K562 (cell line): ENCODE data around the gene HIPK2. TPM values are rescaled to one million over a fixed set of nuclear protein-coding genes. Genes with fewer than 3 reads are reported as not detected.

Experiments
- CHD4 ChIP-seq: fragments of 200-600 bp; sonication (generic); IDR thresholded peaks from 3 replicates; pipeline ENCODE4 v1.6.1; 2012; ENCODE audit warnings: low read depth, mild to moderate bottlenecking, mixed read lengths, low read length, inconsistent platforms; ENCODE audit not compliant: insufficient read depth, insufficient replicate concordance, poor library complexity, severe bottlenecking
- FOXA1 ChIP-seq: fragments of 450-650 bp; IDR thresholded peaks from 2 replicates; pipeline ENCODE4 v1.6.1; 2016; ENCODE audit warnings: mild to moderate bottlenecking, borderline replicate concordance
- HMGN3 ChIP-seq: IDR thresholded peaks from 2 replicates; pipeline ENCODE4 v1.6.1; 2011; ENCODE audit warnings: borderline replicate concordance, low read depth, mild to moderate bottlenecking, mixed read lengths, low read length; ENCODE audit not compliant: insufficient read length; ENCODE audit errors: extremely low read depth
- KAT2B ChIP-seq: IDR thresholded peaks from one replicate; pipeline ENCODE4 v1.6.1; 2012; ENCODE audit warnings: low read depth, mild to moderate bottlenecking, control low read depth, inconsistent platforms, low read length, moderate library complexity
- MAFF ChIP-seq: IDR thresholded peaks from 2 replicates; pipeline ENCODE4 v1.6.1; 2012; ENCODE audit warnings: low read length, improper control_type of control experiment
- MAZ ChIP-seq, 2 experiments: fragments of 450-650 bp in 1 of 2; sonication (generic) in 1 of 2; formaldehyde crosslinking; IDR thresholded peaks in 1 of 2; conservative IDR thresholded peaks in 1 of 2; 2 replicates each; pipeline versions ENCODE4 v1.4.0 to v1.5.0; 2020; ENCODE audit warnings: mild to moderate bottlenecking in 1 of 2, missing genetic modification reagents in 1 of 2
- MCM7 ChIP-seq, 2 experiments: fragments of 450-650 bp; IDR thresholded peaks; 2 replicates each; pipeline ENCODE4 v1.6.1; 2016 to 2018
- NBN ChIP-seq: fragments of 450-650 bp; IDR thresholded peaks from 2 replicates; pipeline ENCODE4 v1.6.1; 2016; ENCODE audit warnings: low read depth, mild to moderate bottlenecking
- PML ChIP-seq: IDR thresholded peaks from 2 replicates; pipeline ENCODE4 v1.6.1; 2012; ENCODE audit warnings: low read length, inconsistent platforms
- PYGO2 ChIP-seq: fragments of 450-650 bp; IDR thresholded peaks from 2 replicates; pipeline ENCODE4 v1.6.1; 2016; ENCODE audit warnings: mild to moderate bottlenecking, missing genetic modification characterization, moderate library complexity, missing compliant biosample characterization
- RBM15 ChIP-seq: fragments of 200-400 bp; formaldehyde crosslinking; IDR thresholded peaks from 2 replicates; pipeline ENCODE4 v1.6.1; 2018; ENCODE audit warnings: mild to moderate bottlenecking, low read length, moderate library complexity; ENCODE audit not compliant: insufficient read depth
- SRSF3 ChIP-seq: fragments of 200-400 bp; formaldehyde crosslinking; IDR thresholded peaks from 2 replicates; pipeline ENCODE4 v1.6.1; 2016; ENCODE audit warnings: mild to moderate bottlenecking, low read length, moderate library complexity; ENCODE audit not compliant: insufficient read depth
- TCF3 ChIP-seq: sonication (generic); formaldehyde crosslinking; IDR thresholded peaks from 2 replicates; pipeline ENCODE4 v1.4.0; 2020; ENCODE audit warnings: mild to moderate bottlenecking, missing genetic modification reagents
- ZFX ChIP-seq: sonication (generic); formaldehyde crosslinking; IDR thresholded peaks from 2 replicates; pipeline ENCODE4 v1.8.0; 2022; ENCODE audit warnings: mild to moderate bottlenecking, missing genetic modification reagents, moderate library complexity
- ZNF232 ChIP-seq: sonication (generic); formaldehyde crosslinking; IDR thresholded peaks from 2 replicates; pipeline ENCODE4 v1.8.0; 2022; ENCODE audit warnings: mild to moderate bottlenecking, missing genetic modification reagents
- ZNF583 ChIP-seq: fragments of 250-450 bp; sonication (Bioruptor Pico); IDR thresholded peaks from 2 replicates; pipeline ENCODE4 v1.4.0; 2020
- ZNF668 ChIP-seq: fragments of 250-450 bp; sonication (Bioruptor Pico); IDR thresholded peaks from 2 replicates; pipeline ENCODE4 v1.8.0; 2022; ENCODE audit warnings: mild to moderate bottlenecking, inconsistent platforms
- polyA plus RNA-seq, 8 experiments: library from polyadenylated mRNA; depleted of rRNA in 4 of 8; stranded (reverse) in 5 of 8; unstranded in 3 of 8; fragments of >200 nt; fragmentation: Nextera tagmentation in 2 of 8; fragmentation: Illumina TruSeq in 1 of 8; extraction: Ambion mirVana in 2 of 8; extraction: Trizol in 1 of 8; gene quantifications; 2 replicates each; pipeline versions ENCODE4 v1.2.1 to v1.2.3, GENCODE V29; 2011 to 2014; ENCODE audit warnings: inconsistent platforms in 1 of 8, missing spikeins in 1 of 8
- total RNA-seq, 7 experiments: library from RNA; depleted of rRNA in 6 of 7; stranded (reverse); fragments of >200 nt in 6 of 7; fragmentation: Illumina TruSeq in 2 of 7; extraction: Trizol in 2 of 7; gene quantifications; 2 replicates each; pipeline versions ENCODE4 v1.2.1 to v1.2.3, GENCODE V29; 2011 to 2021; ENCODE audit warnings: low replicate concordance in 1 of 7
- TF ChIP-seq, protein P1 (sequence below): fragments of 250-450 bp; sonication (Bioruptor Pico); IDR thresholded peaks from 2 replicates; pipeline ENCODE4 v1.4.0; 2020; ENCODE audit warnings: mild to moderate bottlenecking, moderate library complexity
- TF ChIP-seq, protein P2 (sequence below): sonication (generic); formaldehyde crosslinking; IDR thresholded peaks from 2 replicates; pipeline ENCODE4 v1.8.0; 2022; ENCODE audit warnings: mild to moderate bottlenecking, low read depth, missing genetic modification reagents
- TF ChIP-seq, protein P3 (sequence below): fragments of 450-650 bp; formaldehyde crosslinking; IDR thresholded peaks from 2 replicates; pipeline ENCODE4 v1.4.0; 2022; ENCODE audit warnings: missing genetic modification characterization
- TF ChIP-seq, protein P4 (sequence below): IDR thresholded peaks from 2 replicates; pipeline ENCODE4 v1.6.1; 2016; ENCODE audit warnings: missing genetic modification characterization, missing compliant biosample characterization

The HIPK2 gene
- total and polyA plus RNA-seq, 9 of the 15 experiments (the other 6 are each of a cell fraction or from before 2014, with no cell fraction given): 0.69 to 19.8 (median 5.1) TPM

DNA sequence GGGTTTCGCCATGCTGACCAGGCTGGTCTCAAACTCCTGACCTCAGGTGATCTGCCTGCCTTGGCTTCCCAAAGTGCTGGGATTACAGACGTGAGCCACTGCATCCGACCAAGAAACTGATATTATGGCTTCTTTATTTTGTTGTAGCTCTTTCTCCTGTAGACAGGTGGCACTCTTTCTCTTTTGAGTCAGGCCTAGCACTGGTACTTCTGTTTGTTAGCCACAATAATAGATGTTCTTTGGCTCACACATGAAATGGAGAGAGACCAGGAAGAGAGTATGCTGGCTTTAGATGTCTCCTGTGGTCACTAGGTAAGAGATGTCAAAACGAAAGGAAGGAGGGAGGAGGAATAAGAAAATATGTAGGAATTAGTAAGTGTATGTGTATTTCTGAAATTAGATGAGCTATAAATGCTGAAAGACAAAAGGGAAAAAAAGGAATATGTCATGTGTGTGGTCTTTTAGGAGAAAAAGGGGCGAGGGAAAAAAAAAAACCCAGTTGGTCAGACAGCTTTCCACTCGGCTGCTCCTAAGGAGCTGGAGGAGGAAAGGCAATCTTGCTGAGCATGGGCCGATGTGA is 175.6 kb downstream of the HIPK2 start (continued):
- TF ChIP-seq, protein P1, sequence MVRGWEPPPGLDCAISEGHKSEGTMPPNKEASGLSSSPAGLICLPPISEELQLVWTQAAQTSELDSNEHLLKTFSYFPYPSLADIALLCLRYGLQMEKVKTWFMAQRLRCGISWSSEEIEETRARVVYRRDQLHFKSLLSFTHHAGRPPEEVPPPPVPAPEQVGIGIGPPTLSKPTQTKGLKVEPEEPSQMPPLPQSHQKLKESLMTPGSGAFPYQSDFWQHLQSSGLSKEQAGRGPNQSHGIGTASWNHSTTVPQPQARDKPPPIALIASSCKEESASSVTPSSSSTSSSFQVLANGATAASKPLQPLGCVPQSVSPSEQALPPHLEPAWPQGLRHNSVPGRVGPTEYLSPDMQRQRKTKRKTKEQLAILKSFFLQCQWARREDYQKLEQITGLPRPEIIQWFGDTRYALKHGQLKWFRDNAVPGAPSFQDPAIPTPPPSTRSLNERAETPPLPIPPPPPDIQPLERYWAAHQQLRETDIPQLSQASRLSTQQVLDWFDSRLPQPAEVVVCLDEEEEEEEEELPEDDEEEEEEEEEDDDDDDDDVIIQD (CRISPR knock-in tag): no peak
- TF ChIP-seq KAT2B (no peak), ZNF668 (no peak), SRSF3 (no peak), NBN (peak; percentile 47; the same call in 1 of the 2 replicates), ZFX (CRISPR knock-in tag) (no peak), TCF3 (0 out of 2 replicates have a peak, but pooled peaks have one; percentile 11), ZNF232 (CRISPR knock-in tag) (no peak), MCM7 (IDR thresholded peaks at IDR 0.05) (no peak), ZNF583 (CRISPR knock-in tag) (no peak), PML (no peak), FOXA1 (no peak), MAZ (CRISPR knock-in tag; conservative IDR thresholded peaks at IDR 0.05 in 1 of 2, IDR thresholded peaks at IDR 0.05 in 1 of 2) (0 out of 4 replicates have a peak, but pooled peaks of 1 of the 2 experiments have one; percentile 13), HMGN3 (no peak), CHD4 (no peak), RBM15 (no peak), PYGO2 (tag) (no peak), MAFF (no peak)
- TF ChIP-seq, protein P2, sequence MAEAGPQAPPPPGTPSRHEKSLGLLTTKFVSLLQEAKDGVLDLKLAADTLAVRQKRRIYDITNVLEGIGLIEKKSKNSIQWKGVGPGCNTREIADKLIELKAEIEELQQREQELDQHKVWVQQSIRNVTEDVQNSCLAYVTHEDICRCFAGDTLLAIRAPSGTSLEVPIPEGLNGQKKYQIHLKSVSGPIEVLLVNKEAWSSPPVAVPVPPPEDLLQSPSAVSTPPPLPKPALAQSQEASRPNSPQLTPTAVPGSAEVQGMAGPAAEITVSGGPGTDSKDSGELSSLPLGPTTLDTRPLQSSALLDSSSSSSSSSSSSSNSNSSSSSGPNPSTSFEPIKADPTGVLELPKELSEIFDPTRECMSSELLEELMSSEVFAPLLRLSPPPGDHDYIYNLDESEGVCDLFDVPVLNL (CRISPR knock-in tag): no peak
- TF ChIP-seq, protein P3, sequence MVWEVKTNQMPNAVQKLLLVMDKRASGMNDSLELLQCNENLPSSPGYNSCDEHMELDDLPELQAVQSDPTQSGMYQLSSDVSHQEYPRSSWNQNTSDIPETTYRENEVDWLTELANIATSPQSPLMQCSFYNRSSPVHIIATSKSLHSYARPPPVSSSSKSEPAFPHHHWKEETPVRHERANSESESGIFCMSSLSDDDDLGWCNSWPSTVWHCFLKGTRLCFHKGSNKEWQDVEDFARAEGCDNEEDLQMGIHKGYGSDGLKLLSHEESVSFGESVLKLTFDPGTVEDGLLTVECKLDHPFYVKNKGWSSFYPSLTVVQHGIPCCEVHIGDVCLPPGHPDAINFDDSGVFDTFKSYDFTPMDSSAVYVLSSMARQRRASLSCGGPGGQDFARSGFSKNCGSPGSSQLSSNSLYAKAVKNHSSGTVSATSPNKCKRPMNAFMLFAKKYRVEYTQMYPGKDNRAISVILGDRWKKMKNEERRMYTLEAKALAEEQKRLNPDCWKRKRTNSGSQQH (CRISPR knock-in tag): peak; percentile 50; the same call in 1 of the 2 replicates
- TF ChIP-seq, protein P4, sequence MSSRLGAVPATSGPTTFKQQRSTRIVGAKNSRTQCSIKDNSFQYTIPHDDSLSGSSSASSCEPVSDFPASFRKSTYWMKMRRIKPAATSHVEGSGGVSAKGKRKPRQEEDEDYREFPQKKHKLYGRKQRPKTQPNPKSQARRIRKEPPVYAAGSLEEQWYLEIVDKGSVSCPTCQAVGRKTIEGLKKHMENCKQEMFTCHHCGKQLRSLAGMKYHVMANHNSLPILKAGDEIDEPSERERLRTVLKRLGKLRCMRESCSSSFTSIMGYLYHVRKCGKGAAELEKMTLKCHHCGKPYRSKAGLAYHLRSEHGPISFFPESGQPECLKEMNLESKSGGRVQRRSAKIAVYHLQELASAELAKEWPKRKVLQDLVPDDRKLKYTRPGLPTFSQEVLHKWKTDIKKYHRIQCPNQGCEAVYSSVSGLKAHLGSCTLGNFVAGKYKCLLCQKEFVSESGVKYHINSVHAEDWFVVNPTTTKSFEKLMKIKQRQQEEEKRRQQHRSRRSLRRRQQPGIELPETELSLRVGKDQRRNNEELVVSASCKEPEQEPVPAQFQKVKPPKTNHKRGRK (tag): peak; percentile 33; the same call in 1 of the 2 replicates
